NCI-H2107 treated with DMSO at 0.1 percent for 48 hours (cell line): Measurements from ENCODE around the gene TARS3.
"Not testable (repeated sequence)": the region's sequence is repeated elsewhere in the genome, so short reads cannot be mapped to it uniquely, and the experiment has no call there.

Experiments
- DNase-seq: peaks from one replicate; lab custom pipeline; 2025; ENCODE audit not compliant: unreplicated experiment; lab: John Stamatoyannopoulos, UW

TARS3 gene

GRCh38 chr15:101657171-101657570, 67.1 kb downstream of the TARS3 start:
- DNase-seq: no peak

- DNase-seq: not testable (repeated sequence)
These were observed 69.5 kb downstream of the TARS3 start for GRCh38 chr15:101654624-101655337.

- no peak for DNase-seq
These were observed 70.1 kb downstream of the TARS3 start for GRCh38 chr15:101654171-101654570.

GRCh38 chr15:101652786-101653430, 71.4 kb downstream of the TARS3 start:
- DNase-seq: no peak

GRCh38 chr15:101652098-101652785, 72.0 kb downstream of the TARS3 start, which contains the start of gene TM2D3:
TSS of gene TM2D3 (minus strand) at chr15:101652381. CDS start at chr15:101652361, 20 bp downstream.
- peak; percentile 40 for DNase-seq

- no peak for DNase-seq
These were observed 72.6 kb downstream of the TARS3 start for GRCh38 chr15:101651554-101652097.

GRCh38 chr15:101650145-101650544, 74.1 kb downstream of the TARS3 start:
- no peak for DNase-seq

- DNase-seq: no peak
These were observed 75.9 kb downstream of the TARS3 start for GRCh38 chr15:101648356-101648755.

GRCh38 chr15:101647251-101647650, 77.0 kb downstream of the TARS3 start:
- no peak for DNase-seq

- DNase-seq: no peak
These were observed 77.6 kb downstream of the TARS3 start for GRCh38 chr15:101646672-101647071.

- no peak for DNase-seq
These were observed 81.9 kb downstream of the TARS3 start for GRCh38 chr15:101642361-101642760.

GRCh38 chr15:101641894-101642293, 82.4 kb downstream of the TARS3 start:
- DNase-seq: peak; percentile 26

GRCh38 chr15:101641129-101641764, 83.0 kb downstream of the TARS3 start:
- peak; percentile 61 for DNase-seq

- DNase-seq: no peak
These were observed 84.6 kb downstream of the TARS3 start for GRCh38 chr15:101639667-101640066.

- DNase-seq: no peak
These were observed 86.4 kb downstream of the TARS3 start for GRCh38 chr15:101637919-101638318.

GRCh38 chr15:101637516-101637915, 86.8 kb downstream of the TARS3 start:
- DNase-seq: no peak

GRCh38 chr15:101637038-101637437, 87.2 kb downstream of the TARS3 start:
- no peak for DNase-seq

GRCh38 chr15:101635944-101636727, 88.1 kb downstream of the TARS3 start:
- DNase-seq: no peak

GRCh38 chr15:101633356-101633755, 90.9 kb downstream of the TARS3 start:
- DNase-seq: no peak

- DNase-seq: not testable (repeated sequence)
These were observed 97.5 kb downstream of the TARS3 start for GRCh38 chr15:101626729-101627128.
